ENCODE measurements around the gene IFNLR1. TPM values are rescaled to one million over a fixed set of nuclear protein-coding genes. Genes with fewer than 3 reads are reported as not detected.
A peak's percentile ranks its signal among the peaks of the same experiment; 100 is the strongest.

IFNLR1 gene
- total RNA-seq (2022) (5.4 and 6.1 TPM in 2 replicates), Bru-seq, nascent RNA (percentile 61 among the genes with signal in this experiment), BruChase-seq, experiment 1, labeled RNA remaining after a 2-hour chase (percentile 59 among the genes with signal in this experiment), BruChase-seq, experiment 2, labeled RNA remaining after a 6-hour chase (percentile 54 among the genes with signal in this experiment)
- long read RNA-seq, full-length matches to known transcripts: 6 of 9 reads
- long read RNA-seq, partial matches to known transcripts: 1 of 9 reads
- long read RNA-seq, other reads (novel, unspliced or antisense): 2 of 9 reads

- H3K9me3 Mint-ChIP-seq (ENCODE audit: unreplicated experiment): no peaks in the 10 kb centered on the region
- peaks cover 7% of the 10 kb centered on the region for H3K4me1 Mint-ChIP-seq (ENCODE audit: low read depth, unreplicated experiment)
- peak within 1 kb of the TSS; percentile 82 for H3K4me3 Mint-ChIP-seq (ENCODE audit: unreplicated experiment)
- Histone ChIP-seq H3K4me1 (peaks cover 8% of the 10 kb centered on the region; the same call in 1 of the 2 replicates), H3K9me3 (no peaks in the 10 kb centered on the region), H3K27me3 (replicated peaks; ENCODE audit: control insufficient read depth, insufficient read depth, low read length) (no peaks in the 10 kb centered on the region), H3K4me3 (ENCODE audit: low read depth, low read length) (peak within 1 kb of the TSS; percentile 44), H3K36me3 (ENCODE audit: control insufficient read depth, insufficient read depth, low read length) (no peaks in the 10 kb centered on the region)
- H3K36me3 Mint-ChIP-seq (ENCODE audit: insufficient read depth, unreplicated experiment): peaks cover 4% of the 10 kb centered on the region
- intact Hi-C loops (cut with micrococcal nuclease; ENCODE audit: unreplicated experiment): loop anchor here (2.0 kb wide), 1 partner anchor 36 kb away; no protein-coding TSS in a partner anchor
- no peaks in the 10 kb centered on the region for H3K27me3 Mint-ChIP-seq (ENCODE audit: insufficient read depth, unreplicated experiment)
- peak; percentile 82 for DNase-seq
- BruUV-seq (replicated peaks): no TSS peak
- ChIA-PET CTCF (interaction anchor here (0.5 to 1.3 kb wide), 5 partner anchors 11 to 228 kb away, joined by 3 to 16 read pairs (median 4); partner anchors contain the start of gene NIPAL3), POLR2A (interaction anchor here (0.6 to 3.1 kb wide), 4 partner anchors 27 to 228 kb away, joined by 3 to 49 read pairs (median 4); no protein-coding TSS in a partner anchor)
- peak within 1 kb of the TSS; percentile 77 for H3K27ac Mint-ChIP-seq (ENCODE audit: unreplicated experiment)
- TF ChIP-seq, protein P1, sequence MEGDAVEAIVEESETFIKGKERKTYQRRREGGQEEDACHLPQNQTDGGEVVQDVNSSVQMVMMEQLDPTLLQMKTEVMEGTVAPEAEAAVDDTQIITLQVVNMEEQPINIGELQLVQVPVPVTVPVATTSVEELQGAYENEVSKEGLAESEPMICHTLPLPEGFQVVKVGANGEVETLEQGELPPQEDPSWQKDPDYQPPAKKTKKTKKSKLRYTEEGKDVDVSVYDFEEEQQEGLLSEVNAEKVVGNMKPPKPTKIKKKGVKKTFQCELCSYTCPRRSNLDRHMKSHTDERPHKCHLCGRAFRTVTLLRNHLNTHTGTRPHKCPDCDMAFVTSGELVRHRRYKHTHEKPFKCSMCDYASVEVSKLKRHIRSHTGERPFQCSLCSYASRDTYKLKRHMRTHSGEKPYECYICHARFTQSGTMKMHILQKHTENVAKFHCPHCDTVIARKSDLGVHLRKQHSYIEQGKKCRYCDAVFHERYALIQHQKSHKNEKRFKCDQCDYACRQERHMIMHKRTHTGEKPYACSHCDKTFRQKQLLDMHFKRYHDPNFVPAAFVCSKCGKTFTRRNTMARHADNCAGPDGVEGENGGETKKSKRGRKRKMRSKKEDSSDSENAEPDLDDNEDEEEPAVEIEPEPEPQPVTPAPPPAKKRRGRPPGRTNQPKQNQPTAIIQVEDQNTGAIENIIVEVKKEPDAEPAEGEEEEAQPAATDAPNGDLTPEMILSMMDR (IDR thresholded peaks at IDR 0.05; ENCODE audit: insufficient read depth in 1 of 2, low read depth in 1 of 2, low read length in 1 of 2, severe bottlenecking in 1 of 2, unreplicated experiment in 1 of 2): no peak
Measured at GRCh38 chr1:24186993-24187790, at the start of gene IFNLR1. Gene IFNLR1, minus strand, starts transcription at chr1:24187289. Its CDS starts 41 bp downstream, at chr1:24187248.

DNA sequence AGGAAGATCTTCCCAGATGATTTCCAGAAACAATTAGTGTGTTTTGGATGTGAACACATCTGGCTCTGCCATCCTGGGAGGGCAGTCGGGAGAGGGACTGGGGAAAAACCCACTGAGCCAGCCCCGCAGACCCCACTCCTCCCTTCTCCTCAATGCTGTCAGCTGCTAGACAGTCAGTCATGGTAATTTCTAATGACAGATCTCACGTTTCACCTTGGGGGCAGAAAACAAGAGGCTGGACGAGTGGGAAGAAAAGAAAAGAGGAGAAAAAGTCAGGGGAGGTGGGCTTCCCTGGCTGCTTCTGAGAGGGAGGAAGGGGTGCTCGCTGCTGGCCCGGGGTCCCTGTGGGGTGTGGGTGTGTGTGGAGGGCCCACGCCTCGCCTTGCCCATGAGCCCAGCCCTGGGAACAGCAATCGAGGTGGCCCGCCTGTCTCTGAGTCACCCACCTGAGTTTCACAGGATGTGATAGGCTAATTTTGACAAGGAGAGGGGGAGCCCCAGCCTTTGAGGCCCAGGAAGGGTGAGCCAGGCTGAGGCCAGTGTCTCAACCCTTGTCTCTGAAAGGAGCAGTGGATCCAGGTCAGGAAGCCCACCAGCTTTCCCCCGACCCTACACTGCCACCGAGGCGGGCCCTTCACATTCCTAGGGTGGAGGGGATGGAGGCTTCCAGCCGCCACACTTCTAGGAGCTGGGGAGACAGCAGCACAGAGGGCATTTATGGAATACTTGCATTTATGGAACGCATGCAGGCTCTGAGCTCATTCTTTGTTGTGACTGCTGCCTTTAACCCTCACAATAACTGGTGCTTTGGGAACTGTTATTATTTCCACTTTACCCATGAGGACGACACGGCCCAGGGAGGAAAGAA lies 49.1 kb upstream of the IFNLR1 start:
- Histone ChIP-seq H3K36me3 (ENCODE audit: control insufficient read depth, insufficient read depth, low read length) (no peaks in the 10 kb centered on the region), H3K4me3 (ENCODE audit: low read depth, low read length) (no peak overlapping the region), H3K27me3 (replicated peaks; ENCODE audit: control insufficient read depth, insufficient read depth, low read length) (no peaks in the 10 kb centered on the region), H3K4me1 (no peaks in the 10 kb centered on the region), H3K9me3 (no peaks in the 10 kb centered on the region)
- intact Hi-C loops (cut with micrococcal nuclease; ENCODE audit: unreplicated experiment): no loop called here
- TF ChIP-seq, protein P1 (IDR thresholded peaks at IDR 0.05; ENCODE audit: insufficient read depth in 1 of 2, low read depth in 1 of 2, low read length in 1 of 2, severe bottlenecking in 1 of 2, unreplicated experiment in 1 of 2): no peak
- H3K9me3 Mint-ChIP-seq (ENCODE audit: unreplicated experiment): no peaks in the 10 kb centered on the region
- no peaks in the 10 kb centered on the region for H3K36me3 Mint-ChIP-seq (ENCODE audit: insufficient read depth, unreplicated experiment)
- H3K27ac Mint-ChIP-seq (ENCODE audit: unreplicated experiment): no peak overlapping the region
- no peak overlapping the region for H3K4me3 Mint-ChIP-seq (ENCODE audit: unreplicated experiment)
- no peak for DNase-seq
- ChIA-PET POLR2A (no interaction called here), CTCF (no interaction called here)
- no TSS peak for BruUV-seq (replicated peaks)
- no peaks in the 10 kb centered on the region for H3K27me3 Mint-ChIP-seq (ENCODE audit: insufficient read depth, unreplicated experiment)
- peaks cover 6% of the 10 kb centered on the region for H3K4me1 Mint-ChIP-seq (ENCODE audit: low read depth, unreplicated experiment)

Measured in Caco-2 (cell line).